NCI-H510A (cell line): ENCODE results near the gene MAN1C1.

Experiments used
- DNase-seq: peaks from one replicate; lab custom pipeline; 2025; lab: John Stamatoyannopoulos, UW

The MAN1C1 gene

GRCh38 chr1:25804244-25804963, 187.8 kb downstream of the MAN1C1 start:
- DNase-seq, result no peak

DNA sequence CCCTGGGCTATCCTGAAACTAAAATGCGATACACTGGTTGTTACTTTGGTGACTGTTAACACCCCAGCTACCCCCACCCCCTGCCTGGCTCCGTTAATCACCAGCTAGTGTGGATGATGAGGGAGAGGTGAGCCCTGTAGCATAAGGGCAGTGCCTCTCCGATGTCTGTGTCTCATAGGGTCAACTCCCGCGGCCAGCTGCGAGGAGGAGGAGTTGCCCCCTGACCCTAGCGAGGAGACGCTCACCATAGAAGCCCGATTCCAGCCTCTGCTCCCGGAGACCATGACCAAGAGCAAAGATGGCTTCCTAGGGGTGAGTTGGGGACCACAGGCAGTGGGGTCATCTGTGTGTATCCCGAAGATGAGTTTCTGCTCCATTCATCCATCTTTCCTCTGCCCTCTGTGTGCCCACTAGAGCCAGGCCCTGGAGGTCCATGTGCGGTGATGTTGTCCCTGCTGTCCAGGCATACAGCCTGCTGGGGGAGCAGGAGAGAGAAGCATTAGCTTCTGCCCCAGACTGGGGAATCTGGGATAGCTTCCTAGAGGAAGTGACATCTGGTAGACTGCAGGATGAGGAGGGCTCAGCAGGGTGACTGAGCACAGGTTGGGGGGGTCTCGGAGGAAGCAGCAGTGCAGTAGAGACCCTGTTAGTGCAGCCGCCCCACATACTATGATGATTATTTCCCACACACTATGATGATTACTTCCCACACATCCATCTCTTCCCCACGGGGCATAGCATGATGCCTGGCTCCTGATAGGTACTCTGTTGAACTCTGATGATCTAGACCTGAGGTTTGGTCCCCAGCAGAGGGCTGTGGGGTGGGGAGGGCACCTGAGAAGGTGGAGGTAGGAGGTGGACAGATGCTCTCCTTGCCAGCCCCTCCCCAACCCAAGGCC, 188.6 kb downstream of the MAN1C1 start:
- DNase-seq, result no peak

GRCh38 chr1:25805863-25806225, 189.3 kb downstream of the MAN1C1 start:
- no peak for DNase-seq

DNA sequence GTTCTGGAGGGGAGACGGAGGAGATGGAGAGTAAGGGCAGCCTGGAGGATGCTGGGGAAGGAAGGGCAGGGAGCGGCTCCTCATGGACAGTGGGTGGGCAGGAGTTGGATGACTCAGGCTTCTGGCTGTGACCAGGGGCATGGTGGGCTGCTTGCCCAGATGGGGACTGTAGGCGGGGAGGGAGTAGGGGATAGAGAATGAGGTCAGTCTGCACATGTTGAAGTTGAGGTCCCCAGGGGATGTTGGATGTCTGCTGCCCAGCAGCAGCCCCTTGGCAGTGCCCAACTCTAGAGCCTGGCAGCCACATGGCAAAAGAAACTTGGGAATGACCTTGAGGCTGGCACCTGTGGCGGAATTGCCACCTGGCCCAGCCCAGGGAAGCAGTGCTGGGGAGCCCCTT, 189.8 kb downstream of the MAN1C1 start:
- DNase-seq, result no peak

GRCh38 chr1:25807480-25808390, 191.1 kb downstream of the MAN1C1 start:
- no peak for DNase-seq

DNA sequence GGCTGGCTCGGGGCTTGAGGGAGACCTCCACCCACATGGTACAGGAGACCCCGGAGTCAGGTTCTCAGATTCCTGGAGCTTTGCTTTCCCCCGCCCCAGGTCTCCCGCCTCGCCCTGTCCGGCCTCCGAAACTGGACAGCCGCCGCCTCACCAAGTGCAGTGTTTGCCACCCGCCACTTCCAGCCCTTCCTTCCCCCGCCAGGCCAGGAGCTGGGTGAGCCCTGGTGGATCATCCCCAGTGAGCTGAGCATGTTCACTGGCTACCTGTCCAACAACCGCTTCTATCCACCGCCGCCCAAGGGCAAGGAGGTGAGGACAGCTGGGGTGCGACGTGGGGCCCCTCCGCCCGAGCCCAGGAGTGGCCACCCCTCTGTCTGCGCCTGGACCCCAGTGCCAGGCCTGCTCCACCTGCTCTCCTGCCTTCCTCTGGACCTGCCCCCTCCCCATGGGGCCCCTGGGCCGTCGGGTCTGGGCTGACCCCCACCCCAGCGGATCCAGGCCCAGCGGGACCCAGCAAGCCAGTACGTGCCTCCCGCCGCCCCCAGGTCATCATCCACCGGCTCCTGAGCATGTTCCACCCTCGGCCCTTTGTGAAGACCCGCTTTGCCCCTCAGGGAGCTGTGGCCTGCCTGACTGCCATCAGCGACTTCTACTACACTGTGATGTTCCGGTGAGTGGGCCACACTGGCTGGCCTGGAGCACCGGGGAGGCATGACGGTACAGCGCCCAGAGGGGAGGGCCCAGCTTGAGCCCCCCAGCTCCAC, 192.1 kb downstream of the MAN1C1 start:
- DNase-seq, result no peak

- DNase-seq, result no peak
Observed at GRCh38 chr1:25809283-25809926, 192.8 kb downstream of the MAN1C1 start.

DNA sequence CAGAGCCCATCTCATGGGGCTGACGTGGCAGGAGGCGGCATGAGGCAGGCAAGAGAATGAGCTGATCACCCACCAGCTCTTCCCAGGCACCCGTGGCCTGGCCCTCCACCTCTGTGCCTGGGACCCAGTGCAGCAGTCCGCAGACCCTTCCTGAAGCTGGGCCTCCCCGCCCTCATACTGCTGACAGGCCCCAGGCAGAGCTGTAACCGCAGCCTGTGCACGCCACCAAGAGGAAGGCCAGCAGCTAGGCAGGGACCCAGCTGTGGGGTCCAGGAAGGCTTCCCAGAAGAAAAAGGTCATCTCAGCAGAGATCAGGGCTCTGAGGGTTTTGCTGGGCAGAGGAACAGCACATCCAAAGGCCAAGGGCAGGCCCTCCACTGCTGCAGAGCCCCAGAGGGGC, 193.3 kb downstream of the MAN1C1 start:
- DNase-seq, result no peak

GRCh38 chr1:25810341-25811299, 194.0 kb downstream of the MAN1C1 start:
- no peak for DNase-seq

DNA sequence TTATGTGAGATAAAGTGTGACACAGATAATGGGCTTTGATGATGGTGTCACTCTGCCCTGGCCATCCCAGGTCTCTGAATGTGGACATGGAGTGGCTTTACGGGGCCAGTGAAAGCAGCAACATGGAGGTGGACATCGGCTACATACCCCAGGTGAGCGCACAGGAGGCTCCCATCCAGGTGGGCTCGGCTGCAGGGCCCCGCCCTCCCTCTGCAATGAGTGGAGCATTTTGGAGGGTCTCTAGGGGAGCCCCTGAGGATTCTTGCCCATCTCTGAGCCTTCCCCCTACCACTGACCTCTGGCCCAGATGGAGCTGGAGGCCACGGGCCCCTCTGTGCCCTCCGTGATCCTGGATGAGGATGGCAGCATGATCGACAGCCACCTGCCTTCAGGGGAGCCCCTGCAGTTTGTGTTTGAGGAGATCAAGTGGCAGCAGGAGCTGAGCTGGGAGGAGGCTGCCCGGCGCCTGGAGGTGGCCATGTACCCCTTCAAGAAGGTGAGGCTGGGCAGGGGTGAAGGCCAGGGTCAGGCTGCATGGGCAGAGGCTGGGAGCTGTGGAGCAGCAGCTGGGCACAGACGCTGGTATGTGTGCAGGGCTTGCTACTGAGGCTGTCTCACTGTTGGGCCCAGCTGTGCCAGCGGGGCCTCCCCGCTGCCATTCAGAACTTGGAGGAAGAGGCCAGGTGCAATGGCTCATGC, 194.9 kb downstream of the MAN1C1 start:
- DNase-seq, result no peak

DNA sequence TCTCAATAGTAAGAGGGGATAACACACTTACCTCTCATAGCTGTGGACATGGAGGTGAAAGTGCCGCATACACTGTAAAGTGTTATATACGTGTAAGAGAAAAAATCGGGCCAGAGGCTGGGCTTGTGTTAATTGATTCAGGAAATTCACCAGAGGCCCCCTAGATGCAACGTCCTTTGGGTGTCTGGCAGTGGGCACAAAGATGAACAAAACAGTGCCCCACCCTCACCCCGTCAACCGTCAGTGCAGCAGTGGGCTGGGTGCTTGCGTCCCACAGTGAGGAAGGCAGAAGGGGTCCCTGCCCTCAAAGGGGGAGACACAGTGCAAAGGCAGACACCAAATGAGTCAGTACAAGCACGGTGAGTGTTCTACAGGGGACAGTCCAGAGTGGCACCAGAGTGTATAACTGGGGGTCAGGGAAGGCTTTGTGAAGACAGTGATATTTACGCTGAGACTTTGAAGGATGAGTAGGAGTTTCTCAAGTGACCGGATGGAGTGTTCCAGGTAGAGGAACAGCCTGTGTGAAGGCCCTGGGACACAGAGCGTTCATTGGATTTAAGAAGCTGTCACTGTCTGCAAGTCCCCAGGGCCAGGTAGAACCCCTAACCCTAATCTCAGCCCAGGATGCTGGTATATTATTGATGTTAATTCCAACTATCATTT, 196.6 kb downstream of the MAN1C1 start:
- DNase-seq, result no peak

DNA sequence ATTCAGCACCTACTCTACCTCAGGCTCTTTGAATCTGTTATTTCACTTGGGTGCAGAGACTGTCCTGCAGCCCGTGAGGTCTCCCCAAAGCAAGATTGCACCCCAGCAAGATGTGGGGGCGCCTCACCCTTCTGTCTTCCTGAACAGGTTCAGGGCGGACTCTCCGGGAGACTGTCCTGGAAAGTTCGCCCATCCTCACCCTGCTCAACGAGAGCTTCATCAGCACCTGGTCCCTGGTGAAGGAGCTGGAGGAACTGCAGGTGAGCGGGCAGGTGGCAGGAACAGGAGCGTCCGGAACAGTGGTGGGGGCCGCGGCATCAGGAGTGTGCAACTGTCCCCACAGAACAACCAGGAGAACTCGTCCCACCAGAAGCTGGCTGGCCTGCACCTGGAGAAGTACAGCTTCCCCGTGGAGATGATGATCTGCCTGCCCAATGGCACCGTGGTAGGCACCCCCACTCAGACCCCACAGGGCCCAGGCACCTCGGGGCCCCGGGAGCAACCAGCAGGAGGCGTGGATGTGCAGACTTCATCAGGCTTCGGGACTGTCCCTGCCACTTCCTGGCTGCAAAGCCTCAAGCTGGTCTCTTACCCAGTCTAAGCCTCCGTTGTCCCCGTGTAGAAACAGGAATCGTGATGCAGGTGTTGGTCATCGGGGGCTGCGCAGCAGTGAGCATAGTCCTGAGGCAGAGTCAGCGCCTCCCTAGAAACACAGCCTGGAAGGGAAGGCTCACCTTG, 197.3 kb downstream of the MAN1C1 start:
- no peak for DNase-seq

GRCh38 chr1:25814549-25815087, 198.0 kb downstream of the MAN1C1 start:
- no peak for DNase-seq

DNA sequence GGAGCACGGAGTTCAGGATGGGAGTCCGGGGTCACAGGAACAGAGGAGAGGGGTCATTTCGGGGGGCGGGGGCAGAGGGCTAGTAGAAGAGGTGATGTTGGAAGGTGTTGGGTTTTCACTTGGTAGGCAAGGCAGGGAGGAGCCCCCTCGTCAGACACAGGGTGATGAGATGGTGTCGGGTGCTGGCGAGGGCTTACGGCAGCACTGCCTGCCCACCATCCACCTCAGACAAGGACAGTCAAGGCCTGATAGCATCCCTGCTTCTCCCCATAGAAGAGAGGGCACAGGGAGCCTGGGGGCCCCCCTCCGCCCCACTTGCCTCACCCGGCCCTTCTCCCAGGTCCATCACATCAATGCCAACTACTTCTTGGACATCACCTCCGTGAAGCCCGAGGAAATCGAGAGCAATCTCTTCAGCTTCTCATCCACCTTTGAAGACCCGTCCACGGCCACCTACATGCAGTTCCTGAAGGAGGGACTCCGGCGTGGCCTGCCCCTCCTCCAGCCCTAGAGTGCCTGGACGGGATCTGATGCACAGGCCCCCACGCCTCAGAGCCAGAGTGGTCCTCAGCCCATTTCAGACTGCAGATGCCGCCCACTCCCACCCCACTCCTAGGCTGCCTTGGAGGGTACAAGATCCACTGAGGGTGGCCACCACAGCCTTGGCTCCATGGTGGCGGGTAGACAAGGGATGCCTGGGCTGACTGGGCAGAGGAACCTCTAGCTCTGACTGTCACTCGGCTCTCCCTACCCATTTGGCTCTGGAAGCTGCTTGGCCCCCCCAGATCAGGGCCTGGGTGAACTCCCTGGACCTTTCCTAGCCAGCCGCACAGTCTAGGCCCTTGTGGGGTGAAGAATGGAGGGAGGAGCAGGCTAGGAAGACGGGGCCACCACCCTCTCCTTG, 198.9 kb downstream of the MAN1C1 start:
- DNase-seq, result no peak

DNA sequence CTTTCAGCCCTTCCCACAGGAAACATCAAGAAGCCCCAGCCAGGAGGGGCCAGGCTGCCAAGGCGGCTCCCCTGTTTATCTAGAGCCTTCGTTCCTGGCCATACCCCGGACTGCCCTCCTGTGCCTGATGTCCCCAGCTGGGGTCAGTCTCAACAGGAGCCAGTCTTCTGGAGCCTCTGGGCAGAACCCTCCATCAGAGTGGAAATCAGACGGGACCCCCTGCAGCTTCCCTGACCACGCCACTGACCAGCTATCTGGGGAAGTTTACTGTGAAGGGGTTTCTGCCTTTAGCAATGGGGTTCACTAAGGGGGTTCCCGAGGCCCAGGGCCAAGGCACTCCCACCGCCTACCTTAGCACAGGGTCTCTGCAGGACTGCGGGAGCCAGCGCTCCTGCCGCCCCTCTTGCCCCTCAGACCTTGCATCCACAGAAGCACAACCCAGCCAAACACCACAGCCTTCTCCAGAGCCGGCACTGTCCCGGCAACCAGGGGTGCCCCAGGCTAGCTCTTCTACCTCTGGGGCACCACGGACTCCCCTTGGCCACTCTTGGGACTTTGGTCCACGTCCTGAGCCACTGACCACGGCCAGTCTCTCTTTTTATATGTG, 199.6 kb downstream of the MAN1C1 start:
- DNase-seq, result no peak

- no peak for DNase-seq
Observed at GRCh38 chr1:25817840-25818501, 201.4 kb downstream of the MAN1C1 start.
